HFF-Myc (cell line): Measurements from ENCODE around the gene CUTC.

Experiments
- DNase-seq: peaks from one replicate; pipeline ENCODE4 v3.0.0-alpha.2; 2011; ENCODE audit warnings: low read depth; ENCODE audit errors: extremely low read depth
- H3K4me3 ChIP-seq: replicated peaks from 2 replicates; pipeline ENCODE4 v1.5.1; 2011; ENCODE audit warnings: low read depth, mild to moderate bottlenecking, control low read depth, low read length
- TF ChIP-seq, protein P1 (sequence below): IDR thresholded peaks from 2 replicates; pipeline ENCODE4 v1.5.1; 2012; ENCODE audit warnings: mild to moderate bottlenecking, low read depth, low read length, control low read depth; ENCODE audit errors: missing control alignments

Gene CUTC

DNA sequence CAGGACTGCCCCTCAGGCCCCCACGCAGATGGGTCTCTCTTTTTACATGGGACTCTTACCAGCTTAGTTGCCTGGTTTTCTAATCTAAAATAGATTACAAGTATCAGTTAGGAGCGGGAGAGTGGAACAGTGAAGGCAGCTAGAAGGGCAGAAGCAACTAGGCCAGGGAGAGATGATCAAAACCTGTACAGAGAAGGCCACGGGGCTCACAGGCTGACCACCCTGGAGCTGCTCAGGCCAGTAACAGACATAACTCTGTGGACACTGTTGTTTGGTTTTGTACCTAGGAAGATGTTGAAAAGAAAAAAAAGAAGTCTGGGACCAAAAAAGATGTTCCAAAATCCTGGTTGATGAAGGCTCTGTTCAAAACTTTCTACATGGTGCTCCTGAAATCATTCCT is 66.9 kb downstream of the CUTC start:
- DNase-seq, result no peak
- TF ChIP-seq, protein P1, sequence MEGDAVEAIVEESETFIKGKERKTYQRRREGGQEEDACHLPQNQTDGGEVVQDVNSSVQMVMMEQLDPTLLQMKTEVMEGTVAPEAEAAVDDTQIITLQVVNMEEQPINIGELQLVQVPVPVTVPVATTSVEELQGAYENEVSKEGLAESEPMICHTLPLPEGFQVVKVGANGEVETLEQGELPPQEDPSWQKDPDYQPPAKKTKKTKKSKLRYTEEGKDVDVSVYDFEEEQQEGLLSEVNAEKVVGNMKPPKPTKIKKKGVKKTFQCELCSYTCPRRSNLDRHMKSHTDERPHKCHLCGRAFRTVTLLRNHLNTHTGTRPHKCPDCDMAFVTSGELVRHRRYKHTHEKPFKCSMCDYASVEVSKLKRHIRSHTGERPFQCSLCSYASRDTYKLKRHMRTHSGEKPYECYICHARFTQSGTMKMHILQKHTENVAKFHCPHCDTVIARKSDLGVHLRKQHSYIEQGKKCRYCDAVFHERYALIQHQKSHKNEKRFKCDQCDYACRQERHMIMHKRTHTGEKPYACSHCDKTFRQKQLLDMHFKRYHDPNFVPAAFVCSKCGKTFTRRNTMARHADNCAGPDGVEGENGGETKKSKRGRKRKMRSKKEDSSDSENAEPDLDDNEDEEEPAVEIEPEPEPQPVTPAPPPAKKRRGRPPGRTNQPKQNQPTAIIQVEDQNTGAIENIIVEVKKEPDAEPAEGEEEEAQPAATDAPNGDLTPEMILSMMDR, result no peak
- H3K4me3 ChIP-seq, result no peak overlapping the region

DNA sequence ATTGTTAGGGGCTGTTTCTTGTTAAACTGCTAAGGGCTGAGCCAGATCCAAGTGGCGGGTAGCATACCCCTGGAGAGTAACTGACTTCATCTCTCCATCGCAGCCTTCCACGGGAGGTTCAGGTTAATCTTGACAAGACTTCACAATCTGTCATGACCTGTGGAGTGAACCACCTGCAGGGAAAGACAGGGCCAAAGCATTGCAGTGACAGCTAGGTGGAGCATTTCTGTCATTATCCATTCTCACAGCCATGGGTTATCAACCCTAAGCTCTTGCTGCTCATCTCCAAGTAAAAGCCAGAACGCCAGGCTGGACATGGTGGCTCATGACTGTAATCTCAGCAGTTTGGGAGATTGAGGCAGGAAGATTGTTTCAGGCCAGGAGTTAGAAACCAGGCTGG is 67.6 kb downstream of the CUTC start:
- TF ChIP-seq, protein P1, result no peak
- H3K4me3 ChIP-seq, result no peak overlapping the region
- no peak for DNase-seq

DNA sequence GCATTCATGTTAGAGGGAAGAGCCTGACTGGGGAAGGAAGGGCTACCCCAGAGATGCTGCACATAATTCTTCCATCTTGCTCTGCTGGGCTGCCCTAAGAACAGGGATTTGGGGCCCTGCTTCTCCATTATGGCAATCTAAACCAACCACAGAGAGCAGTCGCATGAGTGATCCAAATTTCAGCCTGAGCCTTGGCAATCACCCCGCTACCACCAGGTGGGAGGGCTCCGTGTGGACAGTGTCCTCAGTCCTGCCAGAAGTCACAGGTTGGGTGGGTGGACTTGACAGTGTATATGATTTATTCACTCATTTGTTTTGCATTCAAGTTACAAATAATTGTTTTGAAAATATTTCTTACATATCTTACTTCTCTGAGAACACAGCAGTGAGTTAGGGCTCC is 72.4 kb downstream of the CUTC start:
- TF ChIP-seq, protein P1, result no peak
- DNase-seq, result no peak
- H3K4me3 ChIP-seq, result no peak overlapping the region

DNA sequence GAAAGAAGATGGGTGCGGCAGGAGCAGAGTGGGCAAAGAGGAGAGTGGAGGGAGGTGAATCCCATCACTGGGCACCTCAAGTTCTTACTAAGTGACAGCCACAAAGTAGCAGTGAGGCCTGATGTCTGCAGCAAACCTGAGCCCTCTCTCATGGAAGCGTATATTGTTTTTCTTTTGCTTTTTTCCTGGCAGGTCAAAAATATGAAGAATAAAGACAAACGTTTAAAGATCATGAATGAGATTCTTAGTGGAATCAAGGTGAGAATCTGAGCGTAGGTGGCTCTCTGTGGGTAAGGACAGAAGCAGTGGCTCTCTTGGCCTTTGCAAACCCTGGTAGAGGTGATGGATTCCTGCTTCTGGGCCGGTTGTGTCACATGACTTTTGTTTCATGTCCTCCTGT is 73.2 kb downstream of the CUTC start:
- DNase-seq, result no peak
- TF ChIP-seq, protein P1, result no peak
- H3K4me3 ChIP-seq, result no peak overlapping the region
